ENCODE data around the gene ILF3.

DNA sequence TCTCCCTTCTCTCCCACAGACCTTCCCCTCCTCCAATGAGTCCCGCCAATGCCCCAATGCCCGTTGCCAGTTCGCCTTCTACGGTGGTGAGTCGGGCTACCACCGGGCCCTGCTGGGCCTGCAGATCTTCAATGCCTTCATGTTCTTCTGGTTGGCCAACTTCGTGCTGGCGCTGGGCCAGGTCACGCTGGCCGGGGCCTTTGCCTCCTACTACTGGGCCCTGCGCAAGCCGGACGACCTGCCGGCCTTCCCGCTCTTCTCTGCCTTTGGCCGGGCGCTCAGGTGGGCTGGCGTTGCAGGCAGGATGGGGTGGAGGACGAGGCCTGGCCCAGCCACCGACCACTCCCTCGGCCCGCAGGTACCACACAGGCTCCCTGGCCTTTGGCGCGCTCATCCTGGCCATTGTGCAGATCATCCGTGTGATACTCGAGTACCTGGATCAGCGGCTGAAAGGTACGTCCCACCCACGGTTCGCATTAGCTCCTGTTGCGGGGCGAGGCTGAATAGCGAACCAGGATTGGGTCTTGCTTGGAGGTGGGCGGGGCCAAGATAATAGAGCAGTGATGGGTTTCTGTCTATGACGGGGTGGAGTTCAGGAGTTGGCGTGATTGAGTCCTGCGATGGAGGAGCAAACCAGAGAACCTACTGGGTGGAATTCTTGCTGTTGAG is 17.7 kb upstream of the ILF3 start:
- TF ChIP-seq, protein P1, sequence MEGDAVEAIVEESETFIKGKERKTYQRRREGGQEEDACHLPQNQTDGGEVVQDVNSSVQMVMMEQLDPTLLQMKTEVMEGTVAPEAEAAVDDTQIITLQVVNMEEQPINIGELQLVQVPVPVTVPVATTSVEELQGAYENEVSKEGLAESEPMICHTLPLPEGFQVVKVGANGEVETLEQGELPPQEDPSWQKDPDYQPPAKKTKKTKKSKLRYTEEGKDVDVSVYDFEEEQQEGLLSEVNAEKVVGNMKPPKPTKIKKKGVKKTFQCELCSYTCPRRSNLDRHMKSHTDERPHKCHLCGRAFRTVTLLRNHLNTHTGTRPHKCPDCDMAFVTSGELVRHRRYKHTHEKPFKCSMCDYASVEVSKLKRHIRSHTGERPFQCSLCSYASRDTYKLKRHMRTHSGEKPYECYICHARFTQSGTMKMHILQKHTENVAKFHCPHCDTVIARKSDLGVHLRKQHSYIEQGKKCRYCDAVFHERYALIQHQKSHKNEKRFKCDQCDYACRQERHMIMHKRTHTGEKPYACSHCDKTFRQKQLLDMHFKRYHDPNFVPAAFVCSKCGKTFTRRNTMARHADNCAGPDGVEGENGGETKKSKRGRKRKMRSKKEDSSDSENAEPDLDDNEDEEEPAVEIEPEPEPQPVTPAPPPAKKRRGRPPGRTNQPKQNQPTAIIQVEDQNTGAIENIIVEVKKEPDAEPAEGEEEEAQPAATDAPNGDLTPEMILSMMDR (IDR thresholded peaks at IDR 0.05) = no peak
- TF ChIP-seq POLR2A (IDR thresholded peaks at IDR 0.05) = no peak

All from thyroid gland (tissue), 4 donors.